ENCODE data around the gene GPI.

DNA sequence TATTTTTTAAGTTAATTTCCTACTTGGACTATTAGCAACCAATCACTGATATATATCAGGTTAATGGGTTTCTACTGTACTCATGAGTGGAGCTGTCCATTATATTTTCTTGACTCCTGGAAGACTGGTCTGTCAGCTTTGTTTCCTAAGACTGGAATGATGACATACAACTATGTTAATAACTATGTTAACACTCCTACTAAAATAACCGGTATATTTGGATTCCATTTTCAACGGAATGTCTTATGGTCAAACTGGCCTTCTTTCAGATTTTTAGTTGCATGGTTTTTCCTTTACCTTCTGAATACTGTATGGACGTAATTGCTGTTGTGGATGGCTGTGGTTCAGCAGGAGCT lies 45.8 kb upstream of the GPI start:
- no peak for TF ChIP-seq CTCF (IDR thresholded peaks at IDR 0.05)
- no peak for TF ChIP-seq POLR2AphosphoS5 (IDR thresholded peaks at IDR 0.05; ENCODE audit: low read depth, low read length)

Data from Panc1 (cell line).